GM12878 (cell line): ENCODE data around the gene MATN1. TPM values are rescaled to one million over a fixed set of nuclear protein-coding genes. Genes with fewer than 3 reads are reported as not detected.

ENCODE experiments used
- ATAC-seq: fragments of 200-7000 bp; cut with Tn5 transposase; 3 replicates; pipeline ENCODE4 v1.9.1; 2020; ENCODE audit warnings: mild to moderate bottlenecking, moderate library complexity
- BruUV-seq: library from RNA; stranded (reverse); fragments of 400-500 nt; replicated peaks from 2 replicates; lab custom pipeline; 2021; lab: Mats Ljungman, UMichigan
- CTCF ChIA-PET: fragments of 300-600 bp; sonication (Branson Sonifier 250); formaldehyde crosslinking; extraction: SDS; loops from one replicate; lab custom pipeline; 2021; ENCODE audit warnings: inconsistent platforms; lab: Yijun Ruan, JAX
- POLR2A ChIA-PET: fragments of 350-600 bp; formaldehyde crosslinking; extraction: SDS; loops from one replicate; lab custom pipeline; 2021; ENCODE audit warnings: inconsistent platforms; lab: Charles Lee
- RAD21 ChIA-PET: fragments of 300-600 bp; sonication (Branson Sonifier 250); formaldehyde crosslinking; loops from one replicate; lab custom pipeline; 2023; ENCODE audit warnings: antibody characterized with exemption; ENCODE audit not compliant: unreplicated experiment; lab: Charles Lee
- SMC1A ChIA-PET: fragments of 300-600 bp; sonication (Branson Sonifier 250); formaldehyde crosslinking; loops from one replicate; lab custom pipeline; 2023; ENCODE audit not compliant: unreplicated experiment, uncharacterized antibody; lab: Charles Lee
- DNase-seq: peaks from one replicate; pipeline ENCODE4 v3.0.0-alpha.2; 2011; ENCODE audit warnings: low read depth, low spot score
- FAIRE-seq: peaks from 3 replicates; lab custom pipeline; 2011; peaks lifted over from hg19 to GRCh38; lab: Jason Lieb, UNC
- H2AFZ ChIP-seq: 2 replicates; pipeline ENCODE4 v1.6.0; 2011; ENCODE audit warnings: low read depth, low read length, control low read depth; ENCODE audit not compliant: control insufficient read depth
- H3K27ac ChIP-seq: 2 replicates; pipeline ENCODE4 v1.5.1; 2011; ENCODE audit warnings: control low read depth; ENCODE audit not compliant: control insufficient read depth, insufficient read depth
- H3K27me3 ChIP-seq, 2 experiments: replicated peaks in 1 of 2; 2 replicates each; pipeline versions ENCODE4 v1.6.0 to v1.6.1; 2011; ENCODE audit warnings: low read length in 1 of 2; ENCODE audit not compliant: control insufficient read depth in 2 of 2, insufficient read depth in 2 of 2
- H3K36me3 ChIP-seq, 2 experiments: 2 replicates each; pipeline ENCODE4 v1.5.1; 2011; ENCODE audit warnings: low read length in 1 of 2; ENCODE audit not compliant: control insufficient read depth in 2 of 2, insufficient read depth in 2 of 2
- H3K4me1 ChIP-seq: 2 replicates; pipeline ENCODE4 v1.6.1; 2011; ENCODE audit warnings: mild to moderate bottlenecking, low read length, moderate library complexity, mixed read lengths; ENCODE audit not compliant: control insufficient read depth, insufficient read depth
- H3K4me2 ChIP-seq: 2 replicates; pipeline ENCODE4 v1.6.0; 2011; ENCODE audit warnings: control low read depth; ENCODE audit not compliant: control insufficient read depth, insufficient read depth
- H3K4me3 ChIP-seq: fragments of 200-600 bp; sonication (generic); 2 replicates; pipeline ENCODE4 v1.5.1; 2016
- H3K79me2 ChIP-seq: 2 replicates; pipeline ENCODE4 v1.6.0; 2011; ENCODE audit warnings: low read length; ENCODE audit not compliant: control insufficient read depth, insufficient read depth
- H3K9ac ChIP-seq: 2 replicates; pipeline ENCODE4 v1.8.0; 2011; ENCODE audit warnings: low read length, control low read depth, mixed read lengths; ENCODE audit not compliant: control insufficient read depth, insufficient read depth
- H3K9me3 ChIP-seq: replicated peaks from 3 replicates; pipeline ENCODE4 v1.5.1; 2011; ENCODE audit warnings: mild to moderate bottlenecking, low read length; ENCODE audit not compliant: control insufficient read depth, insufficient read depth
- H4K20me1 ChIP-seq: 2 replicates; pipeline ENCODE4 v1.6.0; 2011; ENCODE audit not compliant: control insufficient read depth, insufficient read depth
- FOS ChIP-seq: IDR thresholded peaks from 3 replicates; pipeline ENCODE4 v1.6.1; 2011; ENCODE audit warnings: borderline replicate concordance; ENCODE audit not compliant: insufficient read length; ENCODE audit errors: extremely low read depth
- IKZF1 ChIP-seq: fragments of 450-650 bp; conservative IDR thresholded peaks from 2 replicates; pipeline ENCODE4 v1.6.1; 2017; ENCODE audit warnings: antibody characterized with exemption, mild to moderate bottlenecking
- IKZF2 ChIP-seq, 2 experiments: fragments of 450-650 bp; IDR thresholded peaks; 2 replicates each; pipeline ENCODE4 v1.6.1; 2017; ENCODE audit warnings: mild to moderate bottlenecking in 2 of 2, moderate library complexity in 2 of 2
- IRF4 ChIP-seq: IDR thresholded peaks from 2 replicates; pipeline ENCODE4 v1.6.1; 2011; ENCODE audit warnings: low read depth, low read length
- KDM1A ChIP-seq: fragments of 200-600 bp; sonication (generic); IDR thresholded peaks from 2 replicates; pipeline ENCODE4 v1.6.1; 2016; ENCODE audit warnings: borderline replicate concordance
- MLLT1 ChIP-seq: fragments of 450-650 bp; IDR thresholded peaks from 2 replicates; pipeline ENCODE4 v1.6.1; 2016; ENCODE audit warnings: mild to moderate bottlenecking
- MYB ChIP-seq: fragments of 150-350 bp; IDR thresholded peaks from 2 replicates; pipeline ENCODE4 v1.6.1; 2014; ENCODE audit warnings: mild to moderate bottlenecking, low read depth, low read length, borderline replicate concordance
- NFYB ChIP-seq: IDR thresholded peaks from 2 replicates; pipeline ENCODE4 v1.6.1; 2011; ENCODE audit warnings: low read depth, mild to moderate bottlenecking, low read length, improper control_type of control experiment, moderate library complexity; ENCODE audit not compliant: insufficient read depth
- PAX8 ChIP-seq: fragments of 450-650 bp; IDR thresholded peaks from 2 replicates; pipeline ENCODE4 v1.6.1; 2017; ENCODE audit warnings: mild to moderate bottlenecking, moderate library complexity
- RELB ChIP-seq: fragments of 450-650 bp; IDR thresholded peaks from 2 replicates; pipeline ENCODE4 v1.6.1; 2017; ENCODE audit warnings: low read depth, mild to moderate bottlenecking, moderate library complexity
- SIN3A ChIP-seq: IDR thresholded peaks from 2 replicates; pipeline ENCODE4 v1.6.1; 2012; ENCODE audit warnings: low read depth, low read length, improper control_type of control experiment
- SP1 ChIP-seq: IDR thresholded peaks from one replicate; pipeline ENCODE4 v1.6.1; 2011; ENCODE audit warnings: low read depth, low read length
- WGBS: methylation state at CpG from one replicate; pipeline ENCODE4 v1.1.6; 2016; ENCODE audit warnings: low lambda C conversion rate; ENCODE audit not compliant: insufficient replicate concordance, insufficient coverage; ENCODE audit errors: missing lambda C conversion rate; 5-methylcytosine and 5-hydroxymethylcytosine counted together
- in situ Hi-C: fragments of 300-500 bp; cut with MboI; formaldehyde crosslinking; loops from 9 replicates; pipeline ENCODE4 v1.14.3; 2018; ENCODE audit warnings: mixed read lengths
- intact Hi-C: fragments of 100-400 bp; cut with micrococcal nuclease; formaldehyde crosslinking; loops from one replicate; pipeline ENCODE4 v1.14.2; 2022; ENCODE audit not compliant: unreplicated experiment
- polyA plus RNA-seq, 11 experiments: library from polyadenylated mRNA; depleted of rRNA in 4 of 11; unstranded in 6 of 11; stranded (reverse) in 5 of 11; fragments of >200 nt; fragmentation: Nextera tagmentation in 4 of 11; fragmentation: Illumina TruSeq in 1 of 11; extraction: Ambion mirVana in 4 of 11; extraction: Trizol in 1 of 11; gene quantifications; 1 replicate in 1 of 11; 2 replicates in 10 of 11; pipeline versions ENCODE4 v1.2.1 to v1.2.3, GENCODE V29; 2011 to 2016; ENCODE audit warnings: inconsistent platforms in 2 of 11, missing spikeins in 2 of 11, low read depth in 1 of 11
- total RNA-seq, 4 experiments: library from RNA; depleted of rRNA in 3 of 4; stranded (reverse); fragments of >200 nt in 3 of 4; fragmentation: Illumina TruSeq in 1 of 4; extraction: Trizol in 1 of 4; gene quantifications; 2 replicates each; pipeline versions ENCODE4 v1.2.1 to v1.2.3, GENCODE V29; 2013 to 2021

Gene MATN1
- total and polyA plus RNA-seq, 10 of the 15 experiments (the other 5 are each of a cell fraction or from before 2014, with no cell fraction given): 0.04 to 0.50 (median 0.10) TPM; not detected in 1

- ATAC-seq: no peak
- intact Hi-C loops: no loop called here
- peak overlapping the region; percentile 93 for H3K27ac ChIP-seq
Measured at GRCh38 chr1:30752651-30752908, 29.2 kb upstream of the MATN1 start.

GRCh38 chr1:30751830-30752650 is 28.7 kb upstream of the MATN1 start:
- peak overlapping the region; percentile 97 for H3K9ac ChIP-seq
- FAIRE-seq (no peak), DNase-seq (no peak), ATAC-seq (peak; percentile 3; the same call in 2 of the 3 replicates)
- ChIA-PET POLR2A (interaction anchor here (0.7 to 22.5 kb wide), 10 partner anchors 6 to 33 kb away, joined by 3 to 741 read pairs (median 4); partner anchors contain the start of gene LAPTM5), RAD21 (interaction anchor here (0.8 to 17.1 kb wide), 11 partner anchors 4 to 32 kb away, joined by 3 to 462 read pairs (median 5); partner anchors contain the start of genes LAPTM5 and MATN1), SMC1A (interaction anchor here (15.9 to 24.8 kb wide), 4 partner anchors 4 to 29 kb away, joined by 248 to 556 read pairs (median 440); partner anchors contain the start of genes LAPTM5 and MATN1), CTCF (interaction anchor here (1.2 to 16.5 kb wide), 11 partner anchors 8 to 159 kb away, joined by 3 to 161 read pairs (median 7); no protein-coding TSS in a partner anchor)
- H3K9me3 ChIP-seq: no peaks in the 10 kb centered on the region
- intact Hi-C loops (no loop called here), in situ Hi-C loops (loop anchor here (10.0 kb wide), 1 partner anchor 1183 kb away; the partner anchor contains the start of gene PTP4A2)
- no TSS peak for BruUV-seq
- H3K4me2 ChIP-seq: peak overlapping the region; percentile 75
- H3K4me1 ChIP-seq: peaks cover 56% of the 10 kb centered on the region
- H2AFZ ChIP-seq: no peak overlapping the region
- H4K20me1 ChIP-seq: no peaks in the 10 kb centered on the region
- peak overlapping the region; percentile 98 for H3K4me3 ChIP-seq
- peaks cover 9 to 10% of the 10 kb centered on the region in 2 experiments for H3K36me3 ChIP-seq
- peaks cover 100% of the 10 kb centered on the region for H3K79me2 ChIP-seq
- WGBS: 7% methylated on average over 8 of the region's 8 CpGs
- H3K27me3 ChIP-seq: no peaks in the 10 kb centered on the region
- peak overlapping the region; percentile 93 for H3K27ac ChIP-seq
- TF ChIP-seq IKZF1 (peak; percentile 40; the same call in 1 of the 2 replicates), SP1 (no peak), FOS (no peak), RELB (peak; percentile 43; the same call in 1 of the 2 replicates), MYB (no peak), IRF4 (no peak), NFYB (0 out of 2 replicates have a peak, but pooled peaks have one; percentile 46), IKZF2 (IDR thresholded peaks at IDR 0.05) (0 out of 4 replicates have a peak, but pooled peaks of 1 of the 2 experiments have one; percentile 44), MLLT1 (peak; percentile 54; the same call in 1 of the 2 replicates)

More at GRCh38 chr1:30752651-30752908, 29.2 kb upstream of the MATN1 start:
- ChIA-PET RAD21 (interaction anchor here (0.8 to 17.1 kb wide), 10 partner anchors 5 to 32 kb away, joined by 3 to 462 read pairs (median 6); partner anchors contain the start of genes LAPTM5 and MATN1), POLR2A (interaction anchor here (0.7 to 22.5 kb wide), 10 partner anchors 6 to 34 kb away, joined by 3 to 741 read pairs (median 4); partner anchors contain the start of gene LAPTM5), SMC1A (interaction anchor here (15.9 to 24.8 kb wide), 4 partner anchors 5 to 28 kb away, joined by 248 to 556 read pairs (median 440); partner anchors contain the start of genes LAPTM5 and MATN1), CTCF (interaction anchor here (1.2 to 16.5 kb wide), 8 partner anchors 8 to 158 kb away, joined by 3 to 161 read pairs (median 18); no protein-coding TSS in a partner anchor)
- no peak for TF ChIP-seq KDM1A
- TF ChIP-seq SIN3A: no peak
- TF ChIP-seq PAX8: no peak
- peaks cover 51% of the 10 kb centered on the region for H3K4me1 ChIP-seq
- no peaks in the 10 kb centered on the region for H3K27me3 ChIP-seq
- H4K20me1 ChIP-seq: no peaks in the 10 kb centered on the region
- in situ Hi-C loops: loop anchor here (10.0 kb wide), 1 partner anchor 1182 kb away; the partner anchor contains the start of gene PTP4A2
- no peak overlapping the region for H2AFZ ChIP-seq
- DNase-seq: no peak
- no TSS peak for BruUV-seq
- peak overlapping the region; percentile 98 for H3K4me3 ChIP-seq
- FAIRE-seq: no peak
- H3K79me2 ChIP-seq: peaks cover 100% of the 10 kb centered on the region
- 10% methylated on average over 9 of the region's 9 CpGs for WGBS
- H3K9me3 ChIP-seq: no peaks in the 10 kb centered on the region
- peaks cover 6 to 9% of the 10 kb centered on the region in 2 experiments for H3K36me3 ChIP-seq
- H3K4me2 ChIP-seq: peak overlapping the region; percentile 75
- peak overlapping the region; percentile 97 for H3K9ac ChIP-seq
